HepG2 (cell line): ENCODE measurements around the gene ANXA11. TPM values are rescaled to one million over a fixed set of nuclear protein-coding genes. Genes with fewer than 3 reads are reported as not detected.
"Not testable (repeated sequence)": the region's sequence is repeated elsewhere in the genome, so short reads cannot be mapped to it uniquely, and the experiment has no call there.

Experiments used
- ATAC-seq: fragments of 200-7000 bp; cut with Tn5 transposase; 3 replicates; pipeline ENCODE4 v1.9.1; 2020; ENCODE audit warnings: mild to moderate bottlenecking, moderate library complexity
- BruUV-seq: library from RNA; stranded (reverse); fragments of 400-500 nt; replicated peaks from 2 replicates; lab custom pipeline; 2021; lab: Mats Ljungman, UMichigan
- CTCF ChIA-PET: fragments of 300-600 bp; formaldehyde crosslinking; extraction: SDS; loops from one replicate; lab custom pipeline; 2021; ENCODE audit warnings: low total read pairs, inconsistent platforms, low intra/inter-chr PET ratio; lab: Yijun Ruan, JAX
- POLR2A ChIA-PET: fragments of 350-600 bp; sonication (Branson Sonifier 250); formaldehyde crosslinking; loops from one replicate; lab custom pipeline; 2020; ENCODE audit warnings: antibody characterized with exemption, inconsistent platforms; lab: Yijun Ruan, JAX
- DNase-seq: peaks from one replicate; pipeline ENCODE4 v3.0.0-alpha.2; 2015; ENCODE audit warnings: low spot score
- FAIRE-seq: peaks from 3 replicates; lab custom pipeline; 2011; peaks lifted over from hg19 to GRCh38; lab: Jason Lieb, UNC
- H2AFZ ChIP-seq: one replicate; pipeline ENCODE4 v1.6.1; 2011; ENCODE audit warnings: low read length, inconsistent platforms
- H3K27ac ChIP-seq: fragments of 300-600 bp; 3 replicates; pipeline ENCODE4 v1.8.0; 2011; ENCODE audit warnings: mixed run types, mild to moderate bottlenecking, mixed read lengths, low read length, inconsistent platforms; ENCODE audit not compliant: insufficient read depth; ENCODE audit errors: extremely low read length
- H3K27me3 ChIP-seq, 2 experiments: fragments of 200-600 bp in 1 of 2; 2 replicates in 1 of 2; 3 replicates in 1 of 2; pipeline versions ENCODE4 v1.6.0 to v1.8.0; 2011; ENCODE audit warnings: low read length in 2 of 2, mild to moderate bottlenecking in 2 of 2, moderate library complexity in 2 of 2, inconsistent platforms in 1 of 2; ENCODE audit not compliant: insufficient read depth in 2 of 2, control insufficient read depth in 1 of 2
- H3K36me3 ChIP-seq, 2 experiments: fragments of 200-600 bp in 1 of 2; replicated peaks in 1 of 2; 2 replicates in 1 of 2; 3 replicates in 1 of 2; pipeline versions ENCODE4 v1.5.1 to v1.8.0; 2011; ENCODE audit warnings: low read length in 2 of 2, inconsistent platforms in 1 of 2; ENCODE audit not compliant: insufficient read depth in 2 of 2, control insufficient read depth in 1 of 2
- H3K4me1 ChIP-seq: 2 replicates; pipeline ENCODE4 v1.5.1; 2012; ENCODE audit warnings: low read length, inconsistent platforms; ENCODE audit not compliant: insufficient read depth
- H3K4me2 ChIP-seq: 2 replicates; pipeline ENCODE4 v1.6.0; 2011; ENCODE audit warnings: low read depth, low read length, inconsistent platforms
- H3K4me3 ChIP-seq, 3 experiments: fragments of 200-600 bp in 1 of 3; sonication (generic), shearing (Covaris generic) in 1 of 3; replicated peaks in 1 of 3; 2 replicates each; pipeline ENCODE4 v1.5.1; 2011 to 2016; ENCODE audit warnings: low read length in 3 of 3, inconsistent platforms in 2 of 3, low read depth in 2 of 3, mild to moderate bottlenecking in 2 of 3, control low read depth in 1 of 3, mixed read lengths in 1 of 3; ENCODE audit not compliant: insufficient read depth in 1 of 3
- H3K79me2 ChIP-seq: one replicate; pipeline ENCODE4 v1.6.1; 2011; ENCODE audit warnings: low read length, inconsistent platforms; ENCODE audit not compliant: insufficient read depth
- H3K9ac ChIP-seq: 2 replicates; pipeline ENCODE4 v1.6.0; 2011; ENCODE audit warnings: mild to moderate bottlenecking, low read depth, low read length, inconsistent platforms; ENCODE audit not compliant: insufficient read depth
- H3K9me3 ChIP-seq: 2 replicates; pipeline ENCODE4 v1.5.1; 2012; ENCODE audit warnings: mild to moderate bottlenecking, low read length
- H4K20me1 ChIP-seq: 2 replicates; pipeline ENCODE4 v1.6.0; 2011; ENCODE audit warnings: inconsistent platforms, mild to moderate bottlenecking, low read length, moderate library complexity; ENCODE audit not compliant: insufficient read depth
- HNRNPUL1 ChIP-seq: fragments of 200-400 bp; formaldehyde crosslinking; IDR thresholded peaks from 2 replicates; pipeline ENCODE4 v1.6.1; 2017; ENCODE audit warnings: low read depth, mild to moderate bottlenecking, low read length, moderate library complexity
- NPAS2 ChIP-seq: sonication (generic); formaldehyde crosslinking; IDR thresholded peaks from 2 replicates; pipeline ENCODE4 v1.8.0; 2022; ENCODE audit warnings: mild to moderate bottlenecking, missing genetic modification reagents, borderline replicate concordance
- NR2F6 ChIP-seq, 2 experiments: IDR thresholded peaks; 2 replicates each; pipeline ENCODE4 v1.6.1; 2016; ENCODE audit warnings: antibody characterized with exemption in 1 of 2, mild to moderate bottlenecking in 1 of 2
- PHF5A ChIP-seq: IDR thresholded peaks from one replicate; pipeline ENCODE4 v1.6.1; 2018; ENCODE audit warnings: low read depth, missing genetic modification reagents; ENCODE audit not compliant: unreplicated experiment
- SMAD3 ChIP-seq: sonication (generic); formaldehyde crosslinking; IDR thresholded peaks from 2 replicates; pipeline ENCODE4 v1.4.0; 2020; ENCODE audit warnings: missing genetic modification reagents
- TBX3 ChIP-seq: fragments of 450-650 bp; IDR thresholded peaks from 2 replicates; pipeline ENCODE4 v1.6.1; 2017; ENCODE audit warnings: antibody characterized with exemption, mild to moderate bottlenecking, inconsistent platforms, borderline replicate concordance
- WGBS: methylation state at CpG from one replicate; pipeline ENCODE4 v1.1.6; 2017; ENCODE audit warnings: low lambda C conversion rate; 5-methylcytosine and 5-hydroxymethylcytosine counted together
- in situ Hi-C: cut with HindIII; loops from 2 replicates; pipeline ENCODE4 v1.10.0; 2017; ENCODE audit warnings: low pct_unique_long_range_greater_than_20kb; ENCODE audit not compliant: extremely low pct_ligation_motif_present
- intact Hi-C: fragments of 100-400 bp; cut with micrococcal nuclease; formaldehyde crosslinking; loops from one replicate; pipeline ENCODE4 v1.10.0; 2022; ENCODE audit not compliant: unreplicated experiment
- polyA plus RNA-seq, 8 experiments: library from polyadenylated mRNA; depleted of rRNA in 3 of 8; stranded (reverse) in 7 of 8; unstranded in 1 of 8; fragments of >200 nt; fragmentation: Illumina TruSeq in 4 of 8; extraction: Trizol in 4 of 8; gene quantifications; 2 replicates each; pipeline versions ENCODE4 v1.2.1 to v1.2.3, GENCODE V29; 2011 to 2016; ENCODE audit warnings: low read depth in 4 of 8, missing spikeins in 1 of 8, mixed read lengths in 1 of 8; ENCODE audit not compliant: insufficient read depth in 1 of 8
- total RNA-seq, 5 experiments: library from RNA; depleted of rRNA; stranded (reverse); fragments of >200 nt; fragmentation: Illumina TruSeq; extraction: Trizol; gene quantifications; 2 replicates each; pipeline ENCODE4 v1.2.3, GENCODE V29; 2016; ENCODE audit warnings: low read depth in 1 of 5
- TF ChIP-seq, protein P1 (sequence below): sonication (generic); formaldehyde crosslinking; IDR thresholded peaks from 2 replicates; pipeline ENCODE4 v1.4.0; 2020; ENCODE audit warnings: missing genetic modification reagents, borderline replicate concordance
- TF ChIP-seq, protein P2 (sequence below): sonication (generic); formaldehyde crosslinking; IDR thresholded peaks from 2 replicates; pipeline ENCODE4 v1.4.0; 2020; ENCODE audit warnings: mild to moderate bottlenecking, missing genetic modification reagents
- TF ChIP-seq, protein P3 (sequence below): sonication (generic); formaldehyde crosslinking; IDR thresholded peaks from 2 replicates; pipeline ENCODE4 v1.5.0; 2020; ENCODE audit warnings: missing genetic modification reagents, mild to moderate bottlenecking, borderline replicate concordance
- TF ChIP-seq, protein P4 (sequence below): sonication (generic); formaldehyde crosslinking; IDR thresholded peaks from 2 replicates; pipeline ENCODE4 v1.5.0; 2020; ENCODE audit warnings: missing genetic modification reagents, mild to moderate bottlenecking, borderline replicate concordance

ANXA11 gene
- total and polyA plus RNA-seq, 2 of the 13 experiments (the other 11 are each of a cell fraction or from before 2014, with no cell fraction given) = 30.6 to 51.5 TPM

DNA sequence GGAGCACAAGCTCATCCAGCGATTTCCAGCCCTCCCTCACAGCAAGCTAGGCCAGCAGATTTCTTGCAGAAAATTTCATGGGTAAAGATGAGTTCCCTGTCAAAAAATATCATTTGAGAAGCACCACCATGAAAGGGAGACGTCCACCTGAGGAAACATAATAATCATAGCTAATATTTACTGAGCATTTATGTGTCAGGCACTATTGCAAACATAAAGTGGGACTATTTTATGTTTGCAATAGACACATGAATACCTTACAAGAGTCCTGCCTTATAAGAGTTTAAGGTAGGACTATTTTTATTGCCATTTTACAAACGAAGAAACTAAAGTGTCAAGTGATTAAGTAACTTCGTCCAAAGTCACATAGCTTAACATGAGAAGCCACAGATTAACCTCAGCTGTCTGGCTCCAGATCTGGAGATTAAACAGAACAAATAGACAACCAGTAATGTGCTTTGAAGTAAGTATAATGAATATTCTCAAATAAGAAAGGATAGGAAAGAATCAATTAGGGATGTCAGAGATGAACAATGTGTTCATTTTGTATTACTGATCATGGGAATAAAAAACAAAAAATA is 7.3 kb upstream of the ANXA11 start:
- H2AFZ ChIP-seq, H4K20me1 ChIP-seq, H3K27ac ChIP-seq, H3K9ac ChIP-seq, intact Hi-C loops, in situ Hi-C loops, H3K4me3 ChIP-seq, H3K9me3 ChIP-seq, CTCF ChIA-PET, H3K79me2 ChIP-seq, BruUV-seq, H3K27me3 ChIP-seq, H3K36me3 ChIP-seq: not testable (repeated sequence)
- H3K4me1 ChIP-seq = peaks cover 33% of the 10 kb centered on the region
- WGBS = 0% methylated on average over 4 of the region's 4 CpGs
- ATAC-seq (peak; percentile 46), FAIRE-seq (peak; percentile 68), DNase-seq (peak; percentile 56)
- peak overlapping the region; percentile 18; the same call in 1 of the 2 replicates for H3K4me2 ChIP-seq
- POLR2A ChIA-PET = interaction anchor here (1.2 kb wide), 1 partner anchor 9 kb away, joined by 3 read pairs; no protein-coding TSS in a partner anchor
- peak; percentile 32; the same call in 1 of the 2 replicates for TF ChIP-seq TBX3

DNA sequence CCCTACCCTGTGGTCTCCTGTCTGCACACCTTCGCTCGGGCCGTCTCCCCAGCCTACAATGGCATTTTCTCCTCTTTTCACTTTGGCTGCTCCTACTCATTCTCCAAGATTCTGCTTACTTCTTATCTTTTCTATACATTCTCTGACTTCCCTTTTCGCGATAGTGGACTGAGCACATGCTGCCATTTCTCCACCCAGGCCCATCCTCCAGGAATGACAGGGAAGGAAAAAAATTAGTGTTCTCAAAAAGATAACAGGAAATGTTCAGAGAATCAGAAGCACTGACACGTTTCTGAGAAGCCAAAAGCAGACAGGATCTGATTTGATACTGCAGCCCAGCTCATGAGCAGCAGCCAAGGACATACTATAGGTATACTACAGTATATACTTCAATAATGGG is 6.4 kb upstream of the ANXA11 start:
- H3K9me3 ChIP-seq = no peaks in the 10 kb centered on the region
- 77% methylated on average over 6 of the region's 6 CpGs for WGBS
- no peak overlapping the region for H3K27ac ChIP-seq
- ChIA-PET POLR2A (interaction anchor here (1.2 kb wide), 1 partner anchor 8 kb away, joined by 3 read pairs; no protein-coding TSS in a partner anchor), CTCF (no interaction called here)
- intact Hi-C loops = no loop called here
- no peaks in the 10 kb centered on the region for H4K20me1 ChIP-seq
- FAIRE-seq = no peak
- no peak overlapping the region for H2AFZ ChIP-seq
- H3K4me3 ChIP-seq = no peak overlapping the region
- ATAC-seq = no peak
- no peak for DNase-seq
- in situ Hi-C loops = no loop called here
- no TSS peak for BruUV-seq
- H3K9ac ChIP-seq = no peak overlapping the region
- peaks cover 41% of the 10 kb centered on the region for H3K4me1 ChIP-seq
- no peaks in the 10 kb centered on the region for H3K36me3 ChIP-seq
- no peak overlapping the region for H3K4me2 ChIP-seq
- H3K79me2 ChIP-seq = no peaks in the 10 kb centered on the region
- no peaks in the 10 kb centered on the region for H3K27me3 ChIP-seq
- TF ChIP-seq, protein P1, sequence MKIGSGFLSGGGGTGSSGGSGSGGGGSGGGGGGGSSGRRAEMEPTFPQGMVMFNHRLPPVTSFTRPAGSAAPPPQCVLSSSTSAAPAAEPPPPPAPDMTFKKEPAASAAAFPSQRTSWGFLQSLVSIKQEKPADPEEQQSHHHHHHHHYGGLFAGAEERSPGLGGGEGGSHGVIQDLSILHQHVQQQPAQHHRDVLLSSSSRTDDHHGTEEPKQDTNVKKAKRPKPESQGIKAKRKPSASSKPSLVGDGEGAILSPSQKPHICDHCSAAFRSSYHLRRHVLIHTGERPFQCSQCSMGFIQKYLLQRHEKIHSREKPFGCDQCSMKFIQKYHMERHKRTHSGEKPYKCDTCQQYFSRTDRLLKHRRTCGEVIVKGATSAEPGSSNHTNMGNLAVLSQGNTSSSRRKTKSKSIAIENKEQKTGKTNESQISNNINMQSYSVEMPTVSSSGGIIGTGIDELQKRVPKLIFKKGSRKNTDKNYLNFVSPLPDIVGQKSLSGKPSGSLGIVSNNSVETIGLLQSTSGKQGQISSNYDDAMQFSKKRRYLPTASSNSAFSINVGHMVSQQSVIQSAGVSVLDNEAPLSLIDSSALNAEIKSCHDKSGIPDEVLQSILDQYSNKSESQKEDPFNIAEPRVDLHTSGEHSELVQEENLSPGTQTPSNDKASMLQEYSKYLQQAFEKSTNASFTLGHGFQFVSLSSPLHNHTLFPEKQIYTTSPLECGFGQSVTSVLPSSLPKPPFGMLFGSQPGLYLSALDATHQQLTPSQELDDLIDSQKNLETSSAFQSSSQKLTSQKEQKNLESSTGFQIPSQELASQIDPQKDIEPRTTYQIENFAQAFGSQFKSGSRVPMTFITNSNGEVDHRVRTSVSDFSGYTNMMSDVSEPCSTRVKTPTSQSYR = no peak
- TF ChIP-seq, protein P2, sequence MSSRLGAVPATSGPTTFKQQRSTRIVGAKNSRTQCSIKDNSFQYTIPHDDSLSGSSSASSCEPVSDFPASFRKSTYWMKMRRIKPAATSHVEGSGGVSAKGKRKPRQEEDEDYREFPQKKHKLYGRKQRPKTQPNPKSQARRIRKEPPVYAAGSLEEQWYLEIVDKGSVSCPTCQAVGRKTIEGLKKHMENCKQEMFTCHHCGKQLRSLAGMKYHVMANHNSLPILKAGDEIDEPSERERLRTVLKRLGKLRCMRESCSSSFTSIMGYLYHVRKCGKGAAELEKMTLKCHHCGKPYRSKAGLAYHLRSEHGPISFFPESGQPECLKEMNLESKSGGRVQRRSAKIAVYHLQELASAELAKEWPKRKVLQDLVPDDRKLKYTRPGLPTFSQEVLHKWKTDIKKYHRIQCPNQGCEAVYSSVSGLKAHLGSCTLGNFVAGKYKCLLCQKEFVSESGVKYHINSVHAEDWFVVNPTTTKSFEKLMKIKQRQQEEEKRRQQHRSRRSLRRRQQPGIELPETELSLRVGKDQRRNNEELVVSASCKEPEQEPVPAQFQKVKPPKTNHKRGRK (CRISPR knock-in tag) = no peak
- TF ChIP-seq SMAD3 (CRISPR knock-in tag) (no peak), PHF5A (CRISPR knock-in tag) (no peak), NPAS2 (CRISPR knock-in tag) (no peak), HNRNPUL1 (no peak), NR2F6 (IDR thresholded peaks at IDR 0.05) (no peak), NR2F6 (CRISPR knock-in tag; IDR thresholded peaks at IDR 0.05) (no peak)
- TF ChIP-seq, protein P3, sequence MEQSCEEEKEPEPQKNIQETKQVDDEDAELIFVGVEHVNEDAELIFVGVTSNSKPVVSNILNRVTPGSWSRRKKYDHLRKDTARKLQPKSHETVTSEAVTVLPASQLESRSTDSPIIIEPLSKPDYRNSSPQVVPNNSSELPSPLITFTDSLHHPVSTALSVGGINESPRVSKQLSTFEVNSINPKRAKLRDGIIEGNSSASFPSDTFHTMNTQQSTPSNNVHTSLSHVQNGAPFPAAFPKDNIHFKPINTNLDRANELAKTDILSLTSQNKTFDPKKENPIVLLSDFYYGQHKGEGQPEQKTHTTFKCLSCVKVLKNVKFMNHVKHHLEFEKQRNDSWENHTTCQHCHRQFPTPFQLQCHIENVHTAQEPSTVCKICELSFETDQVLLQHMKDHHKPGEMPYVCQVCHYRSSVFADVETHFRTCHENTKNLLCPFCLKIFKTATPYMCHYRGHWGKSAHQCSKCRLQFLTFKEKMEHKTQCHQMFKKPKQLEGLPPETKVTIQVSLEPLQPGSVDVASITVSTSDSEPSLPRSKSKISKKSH (CRISPR knock-in tag) = no peak
- TF ChIP-seq, protein P4, sequence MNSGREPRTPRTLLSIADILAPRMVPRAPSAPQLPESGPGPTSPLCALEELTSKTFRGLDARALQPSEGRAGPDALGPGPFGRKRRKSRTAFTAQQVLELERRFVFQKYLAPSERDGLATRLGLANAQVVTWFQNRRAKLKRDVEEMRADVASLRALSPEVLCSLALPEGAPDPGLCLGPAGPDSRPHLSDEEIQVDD (CRISPR knock-in tag) = no peak
